NT2/D1 (cell line): ENCODE results near the gene TAB3.

ENCODE experiments used
- SUZ12 ChIP-seq: IDR thresholded peaks from 2 replicates; pipeline ENCODE4 v1.6.1; 2011; ENCODE audit not compliant: insufficient read length, insufficient read depth; ENCODE audit errors: extremely low read depth
- YY1 ChIP-seq: IDR thresholded peaks from 2 replicates; pipeline ENCODE4 v1.6.1; 2011; ENCODE audit not compliant: insufficient read length, insufficient read depth
- ZNF274 ChIP-seq: IDR thresholded peaks from 2 replicates; pipeline ENCODE4 v1.6.1; 2011; ENCODE audit warnings: mild to moderate bottlenecking, low read depth, low read length

- TF ChIP-seq YY1 (no peak), SUZ12 (no peak), ZNF274 (no peak)
Observed at GRCh38 chrX:30888526-30889146, 418 bp downstream of the TAB3 start.
